H1 (cell line): ENCODE data around the gene ANKFY1. TPM values are rescaled to one million over a fixed set of nuclear protein-coding genes. Genes with fewer than 3 reads are reported as not detected.

Experiments used
- JUND ChIP-seq: IDR thresholded peaks from 2 replicates; pipeline ENCODE4 v1.6.1; 2011; ENCODE audit warnings: mild to moderate bottlenecking, improper control_type of control experiment, low read length
- SAP30 ChIP-seq: fragments of 300-600 bp; sonication (generic); IDR thresholded peaks from 2 replicates; pipeline ENCODE4 v1.7.1; 2012; ENCODE audit warnings: low read length, moderate library complexity, mild to moderate bottlenecking, inconsistent platforms; ENCODE audit not compliant: insufficient read depth, insufficient replicate concordance
- SIN3A ChIP-seq, 2 experiments: IDR thresholded peaks in 1 of 2; conservative IDR thresholded peaks in 1 of 2; 2 replicates each; pipeline ENCODE4 v1.6.1; 2011 to 2012; ENCODE audit warnings: low read length in 2 of 2, improper control_type of control experiment in 1 of 2, low read depth in 1 of 2, mild to moderate bottlenecking in 1 of 2
- polyA plus RNA-seq, 7 experiments: library from polyadenylated mRNA; depleted of rRNA in 3 of 7; stranded (reverse) in 5 of 7; unstranded in 2 of 7; fragments of >200 nt in 5 of 7; fragments of 200-250 nt in 2 of 7; gene quantifications; 1 replicate in 5 of 7; 2 replicates in 1 of 7; 4 replicates in 1 of 7; pipeline versions ENCODE4 v1.2.1 to v1.2.3, GENCODE V29; 2011 to 2013; ENCODE audit warnings: missing spikeins in 2 of 7, mixed read lengths in 2 of 7
- total RNA-seq: library from RNA; stranded (reverse); fragmentation: NEBNext Ultra II Directional; extraction: Animal tissue kit (Norgen Biotek cat#: 25700); gene quantifications from 2 replicates; pipeline ENCODE4 v1.2.1, GENCODE V29; 2021

Gene ANKFY1
- total and polyA plus RNA-seq, 2 of the 8 experiments (the other 6 are each of a cell fraction or from before 2014, with no cell fraction given), result 28.3 to 45.3 TPM

DNA sequence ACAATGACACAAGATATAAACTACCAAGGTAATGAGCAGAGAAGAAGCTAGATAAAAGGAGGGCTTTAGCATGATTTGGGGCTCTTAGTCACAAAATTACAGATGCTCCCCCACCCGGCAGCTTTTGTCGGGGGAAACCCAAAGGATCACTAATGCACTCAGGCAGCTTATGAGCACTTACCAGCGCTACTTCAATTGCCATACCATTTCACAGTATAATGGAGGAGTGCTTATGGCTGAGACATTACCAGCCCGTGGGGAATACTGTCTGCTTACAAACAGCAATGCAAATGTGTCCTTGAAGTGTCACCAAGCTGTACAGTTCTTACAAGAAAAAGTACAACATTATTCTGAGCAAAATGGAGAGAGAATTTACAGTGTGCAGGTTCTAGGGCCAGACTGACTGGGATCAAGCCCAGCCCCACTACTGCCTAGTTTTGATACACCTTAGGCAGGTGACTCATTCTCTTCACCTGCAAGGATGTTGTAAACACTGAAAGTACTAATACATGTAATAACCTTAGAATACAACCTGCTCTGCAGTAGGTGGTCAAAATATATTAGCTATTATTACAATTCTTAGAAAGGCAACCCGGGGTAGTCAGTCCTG lies 16.3 kb downstream of the ANKFY1 start (continued):
- TF ChIP-seq SAP30, result no peak
- TF ChIP-seq JUND, result no peak
- no peak for TF ChIP-seq SIN3A (conservative IDR thresholded peaks at IDR 0.05 in 1 of 2, IDR thresholded peaks at IDR 0.05 in 1 of 2; ENCODE audit: low read depth in 1 of 2, low read length in 2 of 2)
